ENCODE results near the gene C5orf15.

The C5orf15 gene

GRCh38 chr5:133907075-133907474 lies 61.4 kb downstream of the C5orf15 start:
- no peak overlapping the region for H3K27ac ChIP-seq
- no peak for DNase-seq (ENCODE audit: low read depth, low spot score)

DNA sequence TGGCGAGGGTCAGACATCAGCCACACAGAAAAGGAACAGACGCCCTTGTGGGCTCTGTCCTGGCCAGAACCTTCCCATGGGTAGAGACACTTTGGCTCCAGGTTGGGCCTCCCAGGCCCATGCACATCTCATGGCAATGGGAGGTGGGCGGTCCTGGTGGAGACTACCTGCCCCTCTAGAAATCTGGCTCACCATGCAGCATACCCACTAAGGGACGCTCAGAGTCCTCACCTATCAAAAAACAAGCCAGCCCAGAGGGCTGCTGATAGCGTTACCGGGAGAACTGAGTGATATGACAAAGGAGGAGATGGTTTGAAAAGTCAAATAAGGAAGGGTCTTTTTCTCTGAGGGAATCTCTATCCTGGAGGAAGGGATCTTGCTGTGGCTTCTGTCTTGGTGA lies 62.1 kb downstream of the C5orf15 start:
- no peak for DNase-seq (ENCODE audit: low read depth, low spot score)
- no peak overlapping the region for H3K27ac ChIP-seq
